HG03060 (cell line): ENCODE measurements around the gene ZDHHC8.

ENCODE experiments used
- ATAC-seq: cut with Tn5 transposase; IDR thresholded peaks from one replicate; pipeline ENCODE4 v1.9.1; 2021; ENCODE audit warnings: low read depth, moderate number of reproducible peaks; ENCODE audit not compliant: unreplicated experiment

The ZDHHC8 gene

DNA sequence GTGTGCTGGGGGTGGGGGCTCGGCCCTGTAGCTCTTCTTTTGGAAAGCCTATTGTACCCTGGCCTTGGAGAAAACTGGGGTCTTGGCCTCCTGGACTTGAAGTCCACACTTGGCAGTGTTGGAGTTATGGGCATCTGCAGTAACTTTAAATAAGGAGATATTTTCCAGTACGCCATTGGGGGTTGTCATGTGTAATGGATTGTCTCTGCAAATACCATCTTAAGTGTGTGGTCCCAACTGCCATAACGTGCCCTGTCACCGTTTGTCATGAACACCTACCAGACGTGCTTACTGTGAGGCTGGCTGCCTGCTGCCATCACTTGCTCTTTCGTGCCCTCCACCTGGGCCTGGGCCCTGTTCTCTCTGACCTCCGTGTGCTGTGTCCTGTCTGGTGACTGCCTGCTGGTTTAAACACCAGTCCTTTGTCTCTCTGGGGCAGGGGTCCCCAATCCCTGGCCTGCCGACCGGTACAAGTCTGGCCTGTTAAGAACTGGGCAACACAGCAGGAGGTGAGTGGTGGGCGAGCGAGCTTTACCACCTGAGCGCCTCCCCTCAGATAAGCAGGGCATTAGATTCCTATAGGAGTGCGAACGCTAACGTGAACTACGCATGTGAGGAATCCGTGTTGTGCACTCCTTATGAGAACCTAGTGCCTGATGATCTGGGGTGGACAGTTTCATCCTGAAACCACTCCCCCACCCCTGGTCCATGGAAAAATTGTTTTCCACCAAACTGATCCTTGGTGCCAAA, 3.6 kb upstream of the ZDHHC8 start:
- ATAC-seq = no peak

DNA sequence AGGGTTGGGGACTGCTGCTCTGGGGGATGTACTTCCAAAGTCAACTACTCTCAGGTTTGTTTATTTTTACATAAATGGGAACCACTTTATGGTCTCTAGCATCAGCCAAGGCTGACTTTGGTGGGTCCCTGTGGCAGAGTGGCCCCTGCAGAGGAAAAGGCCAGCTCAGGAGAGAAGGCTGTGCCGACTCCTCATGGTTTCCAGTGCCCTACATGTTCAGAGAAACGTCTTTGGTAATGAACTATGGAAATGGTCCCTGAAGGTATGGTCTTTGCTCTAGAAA, 3.0 kb upstream of the ZDHHC8 start:
- no peak for ATAC-seq

DNA sequence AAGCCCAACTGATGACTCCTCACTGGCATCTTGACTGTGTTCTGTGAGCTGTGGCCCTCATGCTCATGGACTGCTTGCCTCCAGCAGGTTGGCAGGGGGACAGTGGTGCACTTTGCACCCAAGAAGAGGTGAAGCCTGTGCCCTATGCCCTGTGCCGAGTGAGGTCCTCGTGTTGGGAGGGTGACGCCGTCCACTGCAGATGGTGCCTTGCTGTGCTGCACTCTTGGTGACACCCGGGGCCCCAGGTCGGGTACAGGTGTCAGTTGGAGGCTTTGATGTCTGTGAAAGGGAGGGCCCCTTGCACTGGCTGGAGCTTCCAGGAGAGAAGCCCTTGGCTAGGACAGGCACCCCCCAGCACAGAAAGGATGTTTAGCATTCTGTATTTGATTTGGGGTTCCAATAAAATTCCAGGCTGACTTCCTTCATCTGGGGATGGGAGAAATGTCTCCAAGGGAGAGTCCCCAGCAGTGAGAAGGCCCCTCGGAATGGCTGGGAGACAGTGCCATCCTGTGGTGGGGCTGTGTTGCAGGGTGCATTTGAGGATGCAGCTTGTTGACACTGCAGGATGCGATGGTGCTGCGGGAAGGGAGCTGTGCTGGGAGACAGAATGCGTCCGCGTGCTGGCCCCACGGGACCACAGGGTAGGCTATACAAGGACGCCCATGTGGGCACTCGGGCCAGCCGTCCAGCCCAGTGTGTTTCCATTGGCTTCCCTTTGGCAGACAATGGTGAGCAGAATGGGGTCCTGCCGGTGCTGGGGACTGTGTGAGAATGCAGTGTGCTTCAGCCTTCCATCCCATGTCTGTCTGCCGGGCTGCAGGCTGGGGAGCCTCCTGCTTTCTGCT, 2.5 kb upstream of the ZDHHC8 start:
- no peak for ATAC-seq

DNA sequence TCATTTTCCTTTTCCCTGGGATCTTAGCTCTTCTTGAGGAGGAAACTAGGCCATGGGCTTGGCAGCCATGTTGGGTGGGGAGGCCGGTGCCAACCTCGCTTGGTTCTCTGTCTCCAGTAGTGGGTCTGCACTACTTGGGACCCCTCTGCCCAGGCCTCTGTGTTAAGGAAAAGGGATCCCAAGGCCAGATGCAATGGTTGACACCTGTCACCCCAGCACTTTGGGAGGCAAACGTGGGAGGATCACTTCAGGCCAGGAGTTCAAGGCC, 1.9 kb upstream of the ZDHHC8 start:
- ATAC-seq = no peak

DNA sequence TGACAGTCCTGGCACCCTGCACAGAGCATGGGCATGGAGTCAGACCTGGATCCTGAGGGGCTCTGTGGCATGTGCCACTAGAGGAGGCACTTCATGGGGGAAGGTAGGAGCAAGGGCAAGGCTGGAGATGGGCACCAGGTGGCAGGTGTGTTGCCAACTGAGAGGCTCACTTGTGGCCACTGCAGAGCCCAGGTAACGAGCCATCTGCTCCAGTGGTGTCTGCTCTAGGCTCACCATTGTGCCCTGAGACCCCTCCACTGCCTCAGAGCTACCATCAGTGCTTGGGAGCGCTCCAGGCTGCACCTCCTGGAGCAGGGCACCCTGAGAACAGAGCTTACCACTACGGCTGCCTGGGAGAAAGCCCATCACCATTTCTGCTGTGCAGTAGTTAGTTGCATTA, 1.3 kb upstream of the ZDHHC8 start:
- no peak for ATAC-seq

DNA sequence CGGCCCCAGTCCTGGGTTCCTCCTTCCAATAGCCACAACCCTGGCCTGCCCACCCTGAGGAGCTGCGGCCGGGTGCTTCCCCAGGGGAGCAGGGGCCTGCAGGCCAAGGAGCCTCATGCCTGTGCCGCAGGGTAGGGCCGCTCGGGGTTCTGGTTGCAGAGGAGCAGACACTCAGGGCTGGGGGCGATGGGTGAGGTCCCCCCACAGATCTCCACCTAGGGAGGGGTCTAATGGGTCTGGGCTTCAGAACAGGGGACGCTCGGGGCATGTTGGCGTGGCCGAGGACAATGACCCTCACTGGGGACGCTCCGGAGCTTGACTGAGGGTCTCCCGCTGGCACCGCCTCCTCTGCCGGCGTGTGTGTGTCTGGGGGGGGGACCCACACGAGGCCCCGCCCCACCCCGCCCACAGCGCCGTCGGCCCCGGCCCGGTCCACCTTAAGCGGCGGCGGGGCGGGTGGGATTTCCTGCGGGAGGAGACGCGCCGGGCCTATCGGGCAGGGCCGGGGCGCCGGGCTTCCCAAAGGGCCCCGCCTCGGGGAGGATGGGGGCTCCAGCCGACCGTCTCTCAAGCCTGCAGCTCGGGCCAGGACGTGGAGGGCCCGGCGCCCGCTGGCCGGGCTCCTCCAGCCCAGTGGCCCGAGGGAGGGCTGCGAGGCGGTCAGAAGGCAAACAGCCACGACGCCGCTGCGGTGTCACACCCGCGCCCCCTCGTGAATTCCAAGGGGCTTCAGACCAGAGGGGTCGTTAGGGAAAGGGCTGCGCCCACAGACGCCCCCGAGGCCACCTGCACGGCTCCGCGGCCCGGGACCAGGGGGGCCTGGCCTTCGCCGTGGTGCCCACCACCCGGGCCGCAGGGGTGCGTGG, 640 bp upstream of the ZDHHC8 start:
- ATAC-seq = no peak

DNA sequence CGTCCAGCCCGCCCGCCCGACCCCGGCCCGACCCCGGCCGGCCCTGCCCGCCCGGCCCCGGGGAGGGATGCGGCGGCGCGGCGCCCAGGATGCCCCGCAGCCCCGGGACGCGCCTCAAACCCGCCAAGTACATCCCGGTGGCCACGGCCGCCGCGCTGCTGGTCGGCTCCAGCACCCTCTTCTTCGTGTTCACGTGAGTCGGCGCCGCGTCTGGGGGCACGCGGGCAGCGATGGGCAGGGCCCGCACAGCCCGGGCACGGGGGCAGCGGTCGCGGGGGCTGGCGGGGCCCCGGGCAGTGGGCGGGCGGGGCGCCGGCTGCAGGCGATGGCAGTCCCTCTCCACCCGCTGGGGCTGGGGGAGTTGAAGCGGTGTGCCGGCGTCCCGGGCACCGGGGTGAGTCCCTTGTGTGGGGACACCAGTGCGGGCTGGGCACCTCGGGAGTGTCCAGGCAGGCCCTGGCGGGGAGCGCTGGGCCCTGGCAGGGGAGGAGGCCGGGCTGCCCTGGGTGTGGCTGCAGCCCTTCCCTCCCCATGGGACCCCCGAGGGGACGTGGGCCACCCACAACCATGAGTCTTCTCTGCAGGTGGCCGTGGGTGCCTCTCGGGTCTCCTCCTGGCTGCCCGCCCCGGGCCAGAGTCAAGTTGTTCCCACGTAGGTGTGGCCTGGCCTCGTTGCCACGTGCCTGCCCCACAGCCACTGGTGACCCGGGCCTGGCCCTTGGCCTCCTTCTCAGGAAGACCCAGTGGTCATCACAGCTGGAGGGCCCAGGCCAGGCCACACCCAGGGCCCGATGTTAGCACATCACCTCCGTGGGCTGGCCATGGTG, 468 bp downstream of the ZDHHC8 start:
- ATAC-seq = no peak

DNA sequence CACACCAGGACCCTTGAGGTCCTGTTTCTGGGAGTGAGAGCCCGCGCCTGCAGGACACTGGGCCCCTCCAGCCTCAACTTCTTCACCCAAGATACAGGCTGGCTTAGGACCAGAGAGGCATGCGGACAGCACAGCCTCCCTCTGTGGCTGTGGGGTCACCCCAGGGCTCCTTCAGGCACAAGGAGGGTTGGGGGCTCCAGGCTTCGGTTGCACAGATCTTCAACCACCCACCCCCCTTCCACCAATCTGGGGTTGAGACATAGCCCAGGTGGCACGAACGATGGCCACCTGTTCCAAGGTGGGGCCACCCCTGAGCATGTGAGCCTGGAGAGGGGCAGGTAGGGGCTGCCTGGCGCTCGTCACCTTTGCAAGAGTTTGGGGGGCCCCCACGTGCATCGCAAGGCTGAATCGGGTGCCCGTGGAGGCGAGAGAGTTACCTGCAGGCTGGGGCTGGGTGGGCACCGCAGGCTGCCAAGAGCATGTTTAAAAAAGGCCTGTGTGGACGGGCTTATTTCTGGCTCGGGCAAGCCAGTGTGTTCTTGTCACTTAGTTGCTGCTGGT, 1.2 kb downstream of the ZDHHC8 start:
- ATAC-seq = no peak

DNA sequence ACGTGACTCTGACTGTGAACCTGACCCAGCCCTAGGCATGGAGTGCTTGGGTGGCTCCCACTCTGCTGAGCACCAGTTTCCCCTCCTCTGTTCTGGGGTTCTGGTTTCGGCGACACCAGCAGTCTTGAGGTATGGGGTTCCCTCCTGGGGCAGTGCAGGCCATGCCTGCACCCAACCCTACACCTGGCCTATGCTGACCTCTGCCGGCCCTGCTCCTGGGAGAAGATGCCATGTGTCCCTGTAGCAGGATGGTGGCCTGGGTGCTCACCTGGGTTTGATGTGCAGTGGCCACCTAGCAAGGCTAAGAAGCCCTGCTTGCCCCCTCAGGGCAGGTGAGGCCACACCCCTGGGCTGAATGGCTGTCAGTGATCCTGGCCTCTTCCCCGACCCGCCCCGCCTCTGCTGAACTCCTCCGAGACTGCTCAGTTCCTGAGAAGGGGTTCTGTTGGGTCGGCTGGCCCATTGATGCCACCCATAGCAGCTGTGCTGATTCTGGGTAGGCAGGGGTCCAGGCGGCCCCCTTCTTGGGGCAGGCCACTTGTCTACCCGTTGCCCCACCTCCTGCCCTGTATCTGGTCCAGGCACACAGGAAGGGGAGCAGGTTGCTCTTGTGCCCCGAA, 2.4 kb downstream of the ZDHHC8 start:
- no peak for ATAC-seq

DNA sequence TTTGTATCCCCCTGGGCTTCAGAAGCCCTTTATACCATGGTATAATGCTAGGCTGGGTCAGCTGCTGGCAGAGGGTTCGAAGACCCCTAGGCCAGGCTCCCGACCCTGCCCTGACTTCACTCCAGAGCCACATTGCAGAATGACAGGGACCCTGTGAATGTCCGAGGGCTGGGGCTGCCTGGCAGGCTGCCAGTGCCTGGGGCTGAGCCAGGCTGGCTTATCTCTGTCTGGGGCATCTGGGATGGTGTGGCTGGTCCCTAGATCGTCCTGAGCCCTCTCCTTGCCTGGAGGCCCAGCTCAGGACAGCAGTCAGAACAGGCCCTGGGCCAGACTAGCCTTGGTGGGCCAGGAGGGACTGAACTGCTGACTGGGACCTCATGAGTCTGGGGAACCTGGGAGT, 3.7 kb downstream of the ZDHHC8 start:
- no peak for ATAC-seq

DNA sequence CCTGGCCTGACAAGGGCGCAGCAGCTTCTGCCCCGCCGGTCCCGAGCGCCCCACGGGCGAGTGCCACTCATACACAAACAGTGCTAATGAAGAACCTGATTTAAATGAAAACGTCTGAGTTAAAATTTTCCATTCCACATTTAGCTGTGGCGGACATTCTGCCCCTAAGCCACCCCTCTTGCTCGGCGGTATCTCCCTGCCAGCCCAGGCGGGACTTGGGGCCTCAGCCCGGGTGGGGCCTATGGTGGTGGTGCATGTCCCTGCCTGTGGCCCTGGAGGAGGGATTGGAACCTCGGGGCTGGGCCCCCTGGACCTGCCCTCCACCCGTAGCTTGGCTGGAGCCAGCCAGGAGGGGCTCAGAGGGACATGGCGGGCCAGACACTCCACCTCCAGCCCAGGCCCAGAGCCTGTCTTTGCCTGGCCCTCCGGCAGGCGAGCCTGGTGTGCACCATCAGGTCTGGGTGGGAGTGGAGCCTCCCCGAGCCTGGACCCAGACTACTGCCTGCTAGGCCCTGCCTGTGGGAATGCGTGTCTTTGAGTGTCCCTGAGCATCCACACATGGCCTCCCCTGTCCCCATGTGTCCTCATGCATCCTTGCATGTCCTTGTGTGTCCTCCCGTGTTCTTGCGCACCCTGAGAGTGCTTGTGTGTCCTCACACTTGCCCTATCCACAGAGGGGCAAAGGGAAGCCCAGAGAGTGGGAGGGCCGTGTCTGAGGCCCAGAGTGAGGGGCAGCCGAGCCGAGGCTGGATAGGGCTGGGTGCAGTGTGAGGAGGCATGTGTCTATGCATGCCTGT, 4.4 kb downstream of the ZDHHC8 start:
- ATAC-seq = no peak

DNA sequence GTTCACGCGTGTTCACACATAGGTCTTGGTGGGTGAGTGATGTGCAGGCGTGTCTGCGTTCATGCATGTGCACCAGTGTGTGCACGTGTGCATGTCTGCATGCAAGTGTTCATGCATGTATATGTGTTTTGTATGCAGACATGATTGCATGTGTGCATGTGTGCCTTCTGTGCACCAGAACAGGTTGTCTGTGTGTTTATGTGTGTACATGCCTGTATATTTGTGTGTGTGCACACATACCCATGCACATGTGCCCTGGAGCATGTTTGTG, 4.9 kb downstream of the ZDHHC8 start:
- no peak for ATAC-seq

DNA sequence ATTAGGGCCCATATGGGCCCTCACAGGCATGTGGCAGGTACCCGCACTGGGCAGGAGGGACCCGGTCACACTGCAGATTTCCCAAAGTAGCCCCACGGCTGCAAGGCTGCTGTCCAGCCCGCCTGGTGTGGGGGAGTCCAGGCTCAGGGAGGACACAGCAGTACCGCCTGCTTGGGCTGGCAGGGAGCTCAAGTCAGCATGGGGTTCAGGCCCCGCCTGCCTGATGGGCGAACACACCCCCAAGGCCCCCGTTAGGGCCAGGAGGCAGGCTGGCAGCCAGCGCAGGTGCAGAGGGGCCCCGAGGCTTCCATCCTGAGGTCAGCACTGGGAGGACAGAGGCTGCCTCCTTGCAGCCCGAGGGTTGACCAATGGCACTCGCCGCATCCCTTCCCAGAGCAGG, 5.5 kb downstream of the ZDHHC8 start:
- ATAC-seq = no peak

DNA sequence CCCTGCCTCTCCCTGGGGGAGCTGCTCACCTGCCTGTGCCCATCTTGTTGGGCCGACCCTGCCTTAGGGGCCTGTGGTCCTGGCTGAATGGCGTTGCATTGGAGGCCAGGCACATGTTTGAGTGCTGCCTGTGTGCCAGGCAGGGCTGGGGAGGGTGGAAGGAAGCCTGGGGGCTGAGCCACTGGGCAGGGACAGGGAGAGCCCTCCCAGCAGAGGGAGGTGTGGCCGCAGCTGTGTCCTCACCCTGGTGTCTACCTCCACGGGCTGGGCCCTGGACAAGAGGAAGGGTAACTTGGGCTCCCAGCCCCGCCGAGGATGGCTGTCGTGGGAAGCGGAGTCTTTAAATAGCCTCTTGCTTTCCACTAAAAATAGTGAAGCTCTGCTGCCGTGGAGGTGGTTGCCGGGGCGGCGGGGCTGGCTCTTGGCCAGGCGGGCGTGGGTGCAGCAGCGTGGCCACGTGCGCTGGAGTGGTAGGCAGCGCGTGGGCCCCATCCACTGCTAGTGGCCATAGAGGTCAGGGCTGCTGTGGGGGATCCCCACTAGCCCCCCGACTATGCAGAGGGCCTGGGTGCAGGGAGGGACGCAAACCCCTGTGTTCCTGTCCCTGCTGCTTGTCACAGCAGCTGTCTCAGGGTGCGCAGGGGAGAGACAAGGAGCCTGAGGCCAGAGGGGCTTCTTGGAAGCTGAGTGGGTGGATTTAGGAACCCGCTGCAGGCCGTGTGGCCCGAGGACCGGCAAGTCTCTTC, 6.2 kb downstream of the ZDHHC8 start:
- ATAC-seq = no peak

DNA sequence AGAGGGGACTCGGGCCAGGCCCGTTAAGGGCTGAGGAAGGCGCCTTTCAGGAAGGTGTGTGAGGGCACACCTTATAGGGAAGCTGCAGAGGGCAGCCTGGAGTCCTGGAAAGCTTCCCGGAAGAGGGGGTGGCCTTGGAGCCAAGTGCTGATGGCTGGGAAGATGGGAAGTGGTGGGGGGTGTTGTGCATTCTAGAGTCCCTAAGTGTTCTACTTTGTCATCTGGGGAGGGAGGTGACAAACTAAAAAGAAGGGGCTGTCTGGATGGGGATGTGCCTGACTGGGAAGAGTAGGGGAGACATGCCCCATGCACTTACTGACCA, 6.8 kb downstream of the ZDHHC8 start:
- ATAC-seq = no peak

DNA sequence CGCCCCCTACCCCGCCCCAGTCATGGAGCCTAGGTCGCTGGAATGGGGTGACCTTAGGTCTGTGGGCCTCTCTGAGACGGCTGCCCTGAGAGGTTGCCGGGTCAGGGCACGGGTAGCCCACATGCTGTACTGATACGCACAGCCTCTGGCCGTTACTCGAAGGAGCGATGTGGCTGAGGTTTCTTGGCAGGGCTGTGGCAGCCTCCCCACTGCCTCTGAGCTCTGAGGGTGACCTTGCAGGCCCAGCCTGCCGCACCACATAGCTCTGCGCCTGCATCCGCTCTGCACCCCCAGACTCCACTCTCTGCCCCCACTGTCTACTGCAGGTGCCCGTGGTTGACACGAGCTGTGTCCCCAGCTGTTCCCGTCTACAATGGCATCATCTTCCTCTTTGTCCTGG, 7.3 kb downstream of the ZDHHC8 start:
- ATAC-seq = no peak

DNA sequence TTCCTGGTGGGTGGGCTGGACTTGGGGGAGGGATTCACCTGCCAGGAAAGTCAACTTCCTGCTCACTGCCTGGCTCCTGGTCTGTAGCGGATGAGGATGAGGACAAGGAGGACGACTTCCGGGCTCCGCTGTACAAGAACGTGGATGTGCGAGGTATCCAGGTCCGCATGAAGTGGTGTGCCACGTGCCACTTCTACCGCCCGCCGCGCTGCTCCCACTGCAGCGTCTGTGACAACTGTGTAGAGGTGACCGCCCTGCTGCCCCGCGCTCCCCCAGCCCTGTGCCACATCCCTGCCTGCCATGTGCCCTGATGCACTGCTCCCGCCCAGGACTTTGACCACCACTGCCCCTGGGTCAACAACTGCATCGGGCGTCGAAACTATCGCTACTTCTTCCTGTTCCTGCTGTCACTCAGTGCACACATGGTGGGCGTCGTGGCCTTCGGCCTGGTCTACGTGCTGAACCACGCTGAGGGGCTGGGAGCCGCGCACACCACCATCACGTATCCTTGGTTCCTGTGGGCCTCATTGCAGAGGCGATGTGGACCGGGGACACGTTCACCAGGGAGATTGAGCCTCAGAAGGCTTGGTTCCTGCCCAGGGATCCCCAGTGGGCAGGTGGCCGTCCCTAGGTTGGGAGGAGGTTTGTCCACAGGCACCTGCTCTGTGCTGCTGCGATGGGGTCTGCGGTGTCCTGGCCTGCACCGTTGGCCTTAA, 7.9 kb downstream of the ZDHHC8 start:
- no peak for ATAC-seq

DNA sequence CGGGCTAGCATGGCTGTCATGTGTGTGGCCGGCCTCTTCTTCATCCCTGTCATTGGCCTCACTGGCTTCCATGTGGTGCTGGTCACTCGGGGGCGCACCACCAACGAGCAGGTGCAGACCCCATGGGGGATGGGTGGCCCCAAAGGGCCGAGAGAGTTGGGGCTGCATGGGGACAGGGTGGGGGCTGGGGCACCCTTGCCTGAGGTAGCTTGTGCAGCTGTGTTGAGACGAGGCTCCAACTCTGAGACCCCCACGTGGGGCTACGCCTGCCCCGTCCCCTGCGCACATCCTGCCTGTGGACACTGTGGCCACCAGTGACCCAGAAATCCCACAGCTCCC, 8.5 kb downstream of the ZDHHC8 start:
- no peak for ATAC-seq
